GM18505 (cell line): Measurements from ENCODE around the gene TMEM212.

Source experiments
- ATAC-seq: cut with Tn5 transposase; IDR thresholded peaks from one replicate; pipeline ENCODE4 v1.9.1; 2021; ENCODE audit not compliant: unreplicated experiment
- POLR2A ChIP-seq: IDR thresholded peaks from 4 replicates; pipeline ENCODE4 v1.6.1; 2011; ENCODE audit warnings: borderline replicate concordance; ENCODE audit not compliant: insufficient read depth, insufficient read length; ENCODE audit errors: extremely low read depth

TMEM212 gene

GRCh38 chr3:171871392-171872274 is 28.5 kb downstream of the TMEM212 start:
- TF ChIP-seq POLR2A: no peak

GRCh38 chr3:171873580-171873979 is 30.4 kb downstream of the TMEM212 start:
- TF ChIP-seq POLR2A: no peak
- no peak for ATAC-seq

More at GRCh38 chr3:171871392-171872274, 28.5 kb downstream of the TMEM212 start:
- no peak for ATAC-seq

DNA sequence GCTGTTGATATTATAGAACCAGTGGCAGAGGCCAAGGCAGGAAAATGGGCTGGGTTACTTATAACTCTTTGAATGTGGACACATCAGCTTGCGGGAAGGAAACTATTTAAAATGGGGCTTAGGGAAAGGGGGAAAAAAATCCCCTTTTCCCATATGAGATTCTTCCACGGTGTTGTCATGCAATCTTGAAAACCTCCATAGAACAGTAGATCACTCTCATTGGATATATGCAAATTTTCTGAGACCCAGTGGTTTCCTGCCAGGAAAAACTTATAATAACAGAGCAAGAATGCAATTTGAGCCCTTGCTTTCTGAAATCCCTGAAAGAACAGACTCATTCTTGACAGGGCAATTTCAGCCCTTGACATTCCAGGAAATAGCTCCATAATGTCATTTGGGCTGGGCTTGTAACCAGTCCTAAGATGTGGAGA is 31.1 kb downstream of the TMEM212 start:
- ATAC-seq: no peak

DNA sequence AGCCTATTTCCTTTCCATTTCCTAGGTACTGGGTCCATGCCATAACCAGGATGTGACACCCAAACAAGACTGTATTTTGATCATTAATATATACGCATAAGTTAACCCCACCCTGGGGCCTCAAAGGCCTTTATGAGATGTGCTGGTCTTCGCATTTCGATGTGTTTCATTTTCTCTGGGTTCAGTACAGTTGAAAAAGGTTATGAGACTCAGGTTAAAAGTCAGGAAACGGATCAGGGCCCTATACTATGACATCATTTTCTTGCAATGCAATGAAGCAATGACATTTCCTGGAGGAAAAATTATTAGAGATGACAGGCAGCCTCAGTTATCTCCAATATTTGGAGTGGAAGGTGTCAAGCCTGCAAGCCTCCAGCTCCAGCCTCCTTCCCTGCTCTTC is 31.7 kb downstream of the TMEM212 start:
- ATAC-seq: no peak
- no peak for TF ChIP-seq POLR2A

More for the DNA sequence above, 31.1 kb downstream of the TMEM212 start:
- TF ChIP-seq POLR2A: no peak

- TF ChIP-seq POLR2A: no peak
- no peak for ATAC-seq
Observed at GRCh38 chr3:171875923-171876412, 32.8 kb downstream of the TMEM212 start.

GRCh38 chr3:171876680-171877147 is 33.6 kb downstream of the TMEM212 start:
- TF ChIP-seq POLR2A: no peak

DNA sequence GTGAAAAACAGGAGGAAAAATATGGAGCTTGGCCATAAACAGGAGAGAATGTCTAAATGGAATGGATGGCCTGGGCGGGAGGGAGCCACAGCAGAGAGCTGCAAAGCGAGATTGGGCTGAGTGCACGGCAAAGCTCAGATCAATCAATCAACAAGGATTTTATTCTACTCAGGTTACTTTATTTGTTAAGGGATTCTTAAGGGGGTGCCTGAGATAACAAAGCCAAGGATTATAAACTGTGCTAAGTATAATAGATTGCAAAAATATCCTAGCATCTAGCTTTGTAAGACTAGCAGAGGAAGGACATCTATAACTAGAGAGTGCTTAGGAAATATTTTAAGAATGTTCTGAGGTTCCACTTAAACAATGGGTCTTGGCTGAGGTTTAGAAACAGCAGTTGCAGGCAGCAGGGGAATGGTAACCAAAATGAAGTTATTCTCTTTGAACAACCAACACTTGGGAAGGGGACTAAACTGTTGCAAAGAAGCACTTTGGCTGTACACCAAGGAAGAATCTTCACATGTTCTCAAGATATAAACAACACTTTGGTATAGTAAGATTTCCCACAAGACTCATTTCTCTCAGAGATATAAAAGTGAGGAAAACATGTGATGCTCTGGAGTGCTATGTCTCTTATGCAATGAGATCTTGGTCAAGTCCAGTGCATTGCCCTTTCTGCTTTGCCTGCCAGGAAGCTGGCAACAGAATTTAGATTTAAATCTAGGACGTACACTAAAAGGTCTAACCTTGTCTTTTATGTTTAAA is 35.5 kb downstream of the TMEM212 start:
- ATAC-seq: no peak
- no peak for TF ChIP-seq POLR2A

More at GRCh38 chr3:171876680-171877147, 33.6 kb downstream of the TMEM212 start:
- ATAC-seq: no peak

GRCh38 chr3:171879472-171879871 is 36.3 kb downstream of the TMEM212 start:
- ATAC-seq: no peak
- TF ChIP-seq POLR2A: no peak

DNA sequence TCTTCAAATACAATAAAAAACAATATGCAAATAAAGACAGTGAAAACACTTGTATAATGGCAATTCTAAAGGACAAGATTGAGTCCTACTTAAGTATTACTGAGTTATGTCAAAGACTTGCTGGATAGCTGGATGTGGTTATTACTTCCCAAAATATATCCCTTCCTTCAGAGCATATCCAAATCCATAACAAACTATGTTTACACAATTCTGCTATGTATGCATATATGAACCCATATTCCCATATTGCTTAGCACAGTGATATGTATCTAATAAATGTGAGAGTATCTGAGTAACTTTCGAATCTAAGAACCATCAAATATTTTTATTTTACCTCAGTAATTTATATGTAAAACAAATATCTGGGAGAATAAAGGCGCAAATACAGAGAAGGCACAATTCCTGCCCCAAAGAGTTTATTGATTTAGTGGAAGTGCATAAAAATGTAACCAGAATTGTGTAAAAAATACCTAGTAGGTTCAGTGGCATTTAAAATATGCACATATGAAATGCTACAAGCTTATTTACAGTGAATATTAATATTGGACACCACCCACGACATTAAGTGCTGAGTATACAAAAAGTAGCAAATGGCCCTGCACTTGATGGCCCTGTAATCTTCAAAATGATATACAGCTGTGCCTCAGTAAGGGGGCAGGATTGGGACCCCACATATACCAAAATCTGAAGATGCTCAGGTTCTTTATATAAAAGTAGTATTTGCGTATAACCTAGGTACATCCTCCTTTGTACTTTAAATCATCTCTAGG is 37.1 kb downstream of the TMEM212 start:
- no peak for TF ChIP-seq POLR2A
- ATAC-seq: no peak

DNA sequence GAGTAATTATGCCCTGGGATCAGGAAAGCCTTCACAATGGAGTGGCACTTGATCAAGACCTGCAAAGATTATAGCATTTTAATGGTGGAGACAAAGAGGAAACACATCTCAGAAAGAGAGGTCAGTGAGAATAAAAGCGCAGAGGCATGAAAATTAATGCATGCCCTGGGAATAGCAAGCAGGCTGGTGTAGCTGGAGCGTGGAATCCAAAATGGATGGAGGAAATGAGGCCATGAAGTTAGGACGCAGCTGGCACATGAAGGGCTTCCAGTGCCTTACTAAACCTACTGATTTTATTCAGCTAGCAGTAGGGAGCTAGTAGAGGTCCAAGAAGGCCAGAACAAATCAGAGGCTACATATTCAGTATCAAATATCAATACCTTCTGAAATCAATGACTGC is 38.1 kb downstream of the TMEM212 start:
- TF ChIP-seq POLR2A: no peak
- no peak for ATAC-seq

GRCh38 chr3:171883257-171883892 is 40.2 kb downstream of the TMEM212 start:
- no peak for ATAC-seq
- no peak for TF ChIP-seq POLR2A

DNA sequence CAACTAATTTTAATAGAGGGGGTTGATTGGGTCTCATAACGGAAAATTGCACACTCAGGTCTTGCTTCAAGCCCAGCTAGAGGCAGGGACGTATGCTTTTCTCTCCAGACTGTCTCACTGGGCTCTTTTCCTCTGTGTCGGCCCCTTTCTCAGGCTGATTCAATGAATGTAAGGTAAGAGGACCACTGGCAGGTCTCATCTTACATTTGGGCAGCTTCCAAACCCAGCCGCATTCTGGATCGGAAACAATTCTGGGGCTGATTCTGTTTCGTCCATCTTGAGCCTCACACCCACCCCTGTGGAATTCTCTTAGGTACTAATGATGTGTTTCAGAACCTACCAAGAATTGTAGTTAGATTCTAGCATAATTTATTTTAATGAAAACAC is 40.7 kb downstream of the TMEM212 start:
- no peak for ATAC-seq
- no peak for TF ChIP-seq POLR2A
